ENCODE results near the gene CTIF.

The CTIF gene

GRCh38 chr18:48638896-48639771, 100.3 kb downstream of the CTIF start:
- TF ChIP-seq, protein P1, sequence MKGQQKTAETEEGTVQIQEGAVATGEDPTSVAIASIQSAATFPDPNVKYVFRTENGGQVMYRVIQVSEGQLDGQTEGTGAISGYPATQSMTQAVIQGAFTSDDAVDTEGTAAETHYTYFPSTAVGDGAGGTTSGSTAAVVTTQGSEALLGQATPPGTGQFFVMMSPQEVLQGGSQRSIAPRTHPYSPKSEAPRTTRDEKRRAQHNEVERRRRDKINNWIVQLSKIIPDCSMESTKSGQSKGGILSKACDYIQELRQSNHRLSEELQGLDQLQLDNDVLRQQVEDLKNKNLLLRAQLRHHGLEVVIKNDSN (IDR thresholded peaks at IDR 0.05), result no peak
- TF ChIP-seq YY1 (IDR thresholded peaks at IDR 0.05; ENCODE audit: low read depth) (no peak), CREB1 (IDR thresholded peaks at IDR 0.05; ENCODE audit: low read depth) (no peak), EP300 (IDR thresholded peaks at IDR 0.05; ENCODE audit: borderline replicate concordance) (no peak), TAF1 (IDR thresholded peaks at IDR 0.05; ENCODE audit: low read depth) (no peak), CEBPB (IDR thresholded peaks at IDR 0.05) (no peak), NFIC (IDR thresholded peaks at IDR 0.05) (no peak), FOXM1 (IDR thresholded peaks at IDR 0.05; ENCODE audit: borderline replicate concordance, low read depth) (no peak)

DNA sequence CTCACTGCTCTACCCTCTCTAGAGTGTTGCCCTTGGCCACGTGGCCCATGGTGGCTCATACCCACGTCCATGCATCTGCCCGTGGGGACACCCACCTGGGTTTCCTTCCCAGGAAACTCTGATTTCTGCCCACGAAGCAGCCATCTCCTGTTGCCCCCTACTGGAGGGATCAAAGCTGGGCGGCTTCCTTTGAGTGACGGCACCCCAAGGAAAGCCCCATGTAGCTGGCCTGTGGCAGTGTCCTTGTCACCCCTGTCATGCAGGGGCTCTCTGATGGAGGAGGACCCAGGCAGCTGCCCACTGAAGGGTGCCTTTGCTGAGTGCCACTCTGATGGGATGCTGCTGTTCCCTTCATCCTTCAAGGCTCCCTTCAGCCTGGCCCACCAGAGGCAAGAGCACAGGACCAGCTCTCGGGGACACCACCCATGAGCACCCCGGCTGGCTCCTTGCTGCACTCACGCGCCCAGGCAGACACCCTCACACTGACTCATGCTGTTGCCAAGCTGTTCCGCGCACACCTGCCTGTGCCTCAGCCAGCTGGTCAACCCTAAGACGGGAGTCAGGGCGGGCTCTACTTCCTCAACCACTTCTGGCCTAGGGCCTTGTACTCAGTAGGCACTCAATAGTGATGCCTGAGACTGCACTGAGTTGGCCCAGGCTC, 101.1 kb downstream of the CTIF start:
- TF ChIP-seq TEAD4 (IDR thresholded peaks at IDR 0.05), result no peak
- TF ChIP-seq RAD21 (IDR thresholded peaks at IDR 0.05; ENCODE audit: low read depth), result peak; percentile 65

DNA sequence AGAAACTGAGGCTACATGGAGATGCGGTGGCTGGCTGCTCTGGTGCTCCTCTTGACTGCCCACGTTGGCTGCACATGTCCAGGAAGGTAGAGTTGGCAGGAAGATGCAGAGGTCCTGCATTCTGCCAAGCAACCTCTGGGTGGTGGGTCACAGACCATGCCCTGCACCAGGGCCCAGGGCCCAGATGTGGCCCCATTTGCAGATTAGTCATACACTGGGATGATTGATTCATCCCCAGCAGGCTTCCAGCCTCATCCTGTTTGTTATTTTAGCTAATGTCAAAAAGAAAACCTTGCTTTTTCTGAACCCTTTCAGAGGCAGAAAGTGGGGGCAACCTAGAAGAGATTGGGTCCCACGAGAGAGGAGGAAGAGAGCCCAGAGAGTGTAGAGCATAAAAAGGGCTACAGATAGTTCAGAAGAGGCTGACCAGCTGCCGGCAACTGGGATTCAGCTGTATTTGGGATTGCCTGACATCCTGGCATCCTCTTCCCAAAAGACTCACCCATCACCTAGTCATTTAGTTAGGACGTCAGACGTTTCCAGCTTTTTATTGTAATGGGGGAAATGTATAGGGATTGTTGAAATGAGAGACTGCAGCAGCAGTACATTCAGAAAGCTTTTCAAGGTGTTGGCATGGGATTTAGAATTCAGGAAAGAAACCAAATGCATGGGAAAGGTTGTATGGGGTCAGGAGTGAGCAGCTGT, 101.9 kb downstream of the CTIF start:
- TF ChIP-seq CEBPB (IDR thresholded peaks at IDR 0.05) (no peak), ZBTB7A (IDR thresholded peaks at IDR 0.05; ENCODE audit: low read depth) (no peak), YY1 (IDR thresholded peaks at IDR 0.05; ENCODE audit: low read depth) (no peak), MAX (IDR thresholded peaks at IDR 0.05) (no peak), REST (IDR thresholded peaks at IDR 0.05; ENCODE audit: low read depth) (no peak), TAF1 (IDR thresholded peaks at IDR 0.05; ENCODE audit: low read depth) (no peak), NFIC (IDR thresholded peaks at IDR 0.05) (no peak), EGR1 (IDR thresholded peaks at IDR 0.05) (no peak), FOXM1 (IDR thresholded peaks at IDR 0.05; ENCODE audit: borderline replicate concordance, low read depth) (no peak), TEAD4 (IDR thresholded peaks at IDR 0.05) (no peak), TCF12 (IDR thresholded peaks at IDR 0.05; ENCODE audit: low read depth) (no peak), CREB1 (IDR thresholded peaks at IDR 0.05; ENCODE audit: low read depth) (no peak), EP300 (IDR thresholded peaks at IDR 0.05; ENCODE audit: borderline replicate concordance) (no peak), RAD21 (IDR thresholded peaks at IDR 0.05; ENCODE audit: low read depth) (no peak)
- TF ChIP-seq, protein P1 (IDR thresholded peaks at IDR 0.05), result no peak

DNA sequence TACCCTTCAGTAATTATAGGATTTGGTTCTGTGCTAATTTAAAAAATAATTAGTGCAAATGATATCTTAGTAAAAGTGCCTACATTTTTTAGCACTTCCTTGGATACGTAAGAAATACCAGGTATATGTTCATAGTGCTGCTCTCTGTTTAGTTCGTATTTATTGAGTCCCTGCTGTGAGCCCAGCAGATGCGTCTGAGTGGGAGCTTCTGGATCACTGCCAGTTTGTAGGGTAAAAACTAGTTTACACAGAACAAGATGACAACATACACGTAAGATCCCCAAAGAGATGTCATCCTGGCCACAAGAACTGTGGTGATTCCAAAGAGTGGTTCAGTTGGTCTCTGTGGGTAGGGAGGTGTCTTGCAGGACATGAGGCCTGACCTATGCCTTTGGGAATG, 103.2 kb downstream of the CTIF start:
- TF ChIP-seq EP300 (IDR thresholded peaks at IDR 0.05; ENCODE audit: borderline replicate concordance) (no peak), ZBTB7A (IDR thresholded peaks at IDR 0.05; ENCODE audit: low read depth) (no peak)

- TF ChIP-seq NFIC (IDR thresholded peaks at IDR 0.05) (no peak), YY1 (IDR thresholded peaks at IDR 0.05; ENCODE audit: low read depth) (no peak), CREB1 (IDR thresholded peaks at IDR 0.05; ENCODE audit: low read depth) (no peak), MAX (IDR thresholded peaks at IDR 0.05) (no peak), TEAD4 (IDR thresholded peaks at IDR 0.05) (no peak), RAD21 (IDR thresholded peaks at IDR 0.05; ENCODE audit: low read depth) (no peak), CEBPB (IDR thresholded peaks at IDR 0.05) (no peak), TAF1 (IDR thresholded peaks at IDR 0.05; ENCODE audit: low read depth) (no peak), FOXM1 (IDR thresholded peaks at IDR 0.05; ENCODE audit: borderline replicate concordance, low read depth) (no peak), EGR1 (IDR thresholded peaks at IDR 0.05) (no peak), TCF12 (IDR thresholded peaks at IDR 0.05; ENCODE audit: low read depth) (no peak), REST (IDR thresholded peaks at IDR 0.05; ENCODE audit: low read depth) (no peak)
- TF ChIP-seq, protein P1 (IDR thresholded peaks at IDR 0.05), result no peak
These were observed 103.7 kb downstream of the CTIF start for GRCh38 chr18:48642503-48642902.
